ENCODE data around the gene WWOX.

DNA sequence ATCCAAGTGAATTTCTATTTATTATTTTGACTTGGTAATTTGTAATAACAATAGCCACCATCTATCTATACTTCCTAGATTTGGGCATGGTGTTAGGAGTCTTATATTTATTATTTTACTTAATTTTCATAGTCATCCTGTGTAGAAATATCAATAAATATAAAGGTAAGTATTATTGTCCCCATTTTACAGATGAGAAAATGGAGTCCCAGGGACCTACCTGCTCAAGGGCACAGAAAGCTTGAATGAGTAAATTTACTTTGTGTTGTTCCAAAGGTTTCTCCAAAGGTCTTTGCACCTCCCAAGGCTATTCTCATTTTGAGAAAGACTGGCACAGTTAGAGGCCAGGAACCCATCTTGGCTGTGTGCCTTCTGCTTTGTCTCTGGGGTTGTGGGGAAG is 738.3 kb downstream of the WWOX start:
- TF ChIP-seq, protein P1, sequence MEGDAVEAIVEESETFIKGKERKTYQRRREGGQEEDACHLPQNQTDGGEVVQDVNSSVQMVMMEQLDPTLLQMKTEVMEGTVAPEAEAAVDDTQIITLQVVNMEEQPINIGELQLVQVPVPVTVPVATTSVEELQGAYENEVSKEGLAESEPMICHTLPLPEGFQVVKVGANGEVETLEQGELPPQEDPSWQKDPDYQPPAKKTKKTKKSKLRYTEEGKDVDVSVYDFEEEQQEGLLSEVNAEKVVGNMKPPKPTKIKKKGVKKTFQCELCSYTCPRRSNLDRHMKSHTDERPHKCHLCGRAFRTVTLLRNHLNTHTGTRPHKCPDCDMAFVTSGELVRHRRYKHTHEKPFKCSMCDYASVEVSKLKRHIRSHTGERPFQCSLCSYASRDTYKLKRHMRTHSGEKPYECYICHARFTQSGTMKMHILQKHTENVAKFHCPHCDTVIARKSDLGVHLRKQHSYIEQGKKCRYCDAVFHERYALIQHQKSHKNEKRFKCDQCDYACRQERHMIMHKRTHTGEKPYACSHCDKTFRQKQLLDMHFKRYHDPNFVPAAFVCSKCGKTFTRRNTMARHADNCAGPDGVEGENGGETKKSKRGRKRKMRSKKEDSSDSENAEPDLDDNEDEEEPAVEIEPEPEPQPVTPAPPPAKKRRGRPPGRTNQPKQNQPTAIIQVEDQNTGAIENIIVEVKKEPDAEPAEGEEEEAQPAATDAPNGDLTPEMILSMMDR (IDR thresholded peaks at IDR 0.05), result no peak
- TF ChIP-seq POLR2A (IDR thresholded peaks at IDR 0.05), result no peak
